Right lobe of liver (tissue), 6 donors: ENCODE data around the gene TDG. TPM values are rescaled to one million over a fixed set of nuclear protein-coding genes. Genes with fewer than 3 reads are reported as not detected.

Experiments
- ATAC-seq, 4 donors: fragments of 200-7000 bp; cut with Tn5 transposase; one replicate each; pipeline ENCODE4 v1.9.1; 2020; ENCODE audit warnings: mild to moderate bottlenecking in 4 of 4, moderate library complexity in 4 of 4
- DNase-seq, 3 donors: peaks; one replicate each; pipeline ENCODE4 v3.0.0-alpha.2; 2020
- H3K27ac ChIP-seq, 3 donors: fragments of 200-600 bp; one replicate each; pipeline ENCODE4 v1.8.0; 2022
- H3K27me3 ChIP-seq, 2 donors: fragments of 200-600 bp; one replicate each; pipeline ENCODE4 v1.8.0; 2022
- H3K36me3 ChIP-seq, 4 donors: fragments of 200-600 bp; sonication (generic) in 1 of 4; one replicate each; pipeline versions ENCODE4 v1.5.1 to v1.8.0; 2017 to 2022; ENCODE audit warnings: control low read depth in 1 of 4
- H3K4me1 ChIP-seq, 4 donors: fragments of 200-600 bp; sonication (generic) in 1 of 4; one replicate each; pipeline versions ENCODE4 v1.5.1 to v1.8.0; 2017 to 2022; ENCODE audit warnings: control low read depth in 1 of 4
- H3K4me3 ChIP-seq, 3 donors: fragments of 200-600 bp; one replicate each; pipeline ENCODE4 v1.8.0; 2022
- H3K9me3 ChIP-seq, 4 donors: fragments of 200-600 bp; sonication (generic) in 1 of 4; one replicate each; pipeline versions ENCODE4 v1.5.1 to v1.8.0; 2017 to 2022; ENCODE audit warnings: control low read depth in 1 of 4
- CTCF ChIP-seq, 4 donors: fragments of 200-600 bp in 3 of 4; fragments of 450-650 bp in 1 of 4; IDR thresholded peaks; one replicate each; pipeline versions ENCODE4 v1.5.1 to v1.8.0; 2016 to 2022; ENCODE audit warnings: antibody characterized with exemption in 4 of 4, mild to moderate bottlenecking in 2 of 4
- POLR2A ChIP-seq: fragments of 450-650 bp; IDR thresholded peaks from one replicate; pipeline ENCODE4 v1.6.1; 2017; ENCODE audit warnings: antibody characterized with exemption, mild to moderate bottlenecking
- WGBS: methylation state at CpG from one replicate; pipeline ENCODE4 v1.1.6; 2018; ENCODE audit warnings: low coverage, low lambda C conversion rate; ENCODE audit not compliant: insufficient coverage; ENCODE audit errors: missing lambda C conversion rate; 5-methylcytosine and 5-hydroxymethylcytosine counted together
- intact Hi-C, 2 donors: fragments of 100-400 bp; cut with DNase I; formaldehyde crosslinking; loops; one replicate each; pipeline versions ENCODE4 v1.11.2 to v1.14.1; 2022
- total RNA-seq, 6 experiments: library from RNA; depleted of rRNA in 2 of 6; stranded (reverse); fragments of >200 nt in 2 of 6; fragmentation: NEBNext Ultra II Directional in 3 of 6; extraction: Animal tissue kit (Norgen Biotek cat#: 25700) in 3 of 6; gene quantifications; one replicate each; pipeline versions ENCODE4 v1.1.0 to v1.2.4, GENCODE V29; 2016 to 2023
- donor health status: DM: no; HTN: yes; CAD: no.
- donor health status: DM: no; HTN: no; CAD: no.
- donor health status: DM: no; HTN: no; CAD: no.
- donor health status: DM: no; HTN: yes; CAD: no.
- donor health status: DM: no; HTN: yes; CAD: no.

Gene TDG
- total RNA-seq, 6 experiments from 2014 or later: 4.9 to 14.1 (median 9.5) TPM

GRCh38 chr12:103996595-103996994 is 30.9 kb downstream of the TDG start:
- DNase-seq (no peak), ATAC-seq (no peak)
- Histone ChIP-seq H3K27ac (no peak overlapping the region), H3K4me1 (no peaks in the 10 kb centered on the region), H3K9me3 (no peaks in the 10 kb centered on the region), H3K36me3 (no peaks in the 10 kb centered on the region), H3K4me3 (no peak overlapping the region), H3K27me3 (no peaks in the 10 kb centered on the region)
- TF ChIP-seq POLR2A: no peak
- TF ChIP-seq CTCF (IDR thresholded peaks at IDR 0.05): no peak
- WGBS: 88% methylated on average over 4 of the region's 5 CpGs
- intact Hi-C loops: no loop called here

- intact Hi-C loops: no loop called here
- no peak for DNase-seq
- peak in 2 of 4 donors; percentile 28 to 67 for ATAC-seq
- Histone ChIP-seq H3K4me1 (no peaks in the 10 kb centered on the region), H3K27me3 (no peaks in the 10 kb centered on the region), H3K36me3 (no peaks in the 10 kb centered on the region), H3K9me3 (no peaks in the 10 kb centered on the region), H3K27ac (no peak overlapping the region), H3K4me3 (no peak overlapping the region)
- 45% methylated on average over 9 of the region's 16 CpGs for WGBS
- TF ChIP-seq POLR2A (no peak), CTCF (IDR thresholded peaks at IDR 0.05) (no peak)
Observed at GRCh38 chr12:103997286-103997900, 31.7 kb downstream of the TDG start.

- 74% methylated on average over 5 of the region's 5 CpGs for WGBS
- no peaks in the 10 kb centered on the region for H3K9me3 ChIP-seq
- intact Hi-C loops: no loop called here
- no peak for DNase-seq
- no peaks in the 10 kb centered on the region for H3K4me1 ChIP-seq
- no peak overlapping the region for H3K27ac ChIP-seq
- no peak overlapping the region for H3K4me3 ChIP-seq
- TF ChIP-seq POLR2A (no peak), CTCF (IDR thresholded peaks at IDR 0.05) (no peak)
- H3K36me3 ChIP-seq: no peaks in the 10 kb centered on the region
- no peak for ATAC-seq
- no peaks in the 10 kb centered on the region for H3K27me3 ChIP-seq
Observed at GRCh38 chr12:103998976-103999375, 33.3 kb downstream of the TDG start.

GRCh38 chr12:104000807-104001434 is 35.2 kb downstream of the TDG start:
- ATAC-seq: no peak
- H3K4me3 ChIP-seq: no peak overlapping the region
- WGBS: 57% methylated on average over 3 of the region's 3 CpGs
- H3K4me1 ChIP-seq: no peaks in the 10 kb centered on the region
- no peak for DNase-seq
- TF ChIP-seq CTCF (IDR thresholded peaks at IDR 0.05): no peak
- H3K36me3 ChIP-seq: no peaks in the 10 kb centered on the region
- H3K9me3 ChIP-seq: no peaks in the 10 kb centered on the region
- intact Hi-C loops: no loop called here
- H3K27me3 ChIP-seq: no peaks in the 10 kb centered on the region
- no peak overlapping the region for H3K27ac ChIP-seq
